Activated naive CD4-positive, alpha-beta T cell treated with anti-CD3 and anti-CD28 coated beads, Interleukin-2, amount 50 U/mL, for 16 hours (primary cell): ENCODE data around the gene TMEM135.
"Not testable (repeated sequence)": the region's sequence is repeated elsewhere in the genome, so short reads cannot be mapped to it uniquely, and the experiment has no call there.

Source experiments
- DNase-seq: peaks from one replicate; pipeline ENCODE4 v3.0.0-alpha.2; 2020

TMEM135 gene

DNA sequence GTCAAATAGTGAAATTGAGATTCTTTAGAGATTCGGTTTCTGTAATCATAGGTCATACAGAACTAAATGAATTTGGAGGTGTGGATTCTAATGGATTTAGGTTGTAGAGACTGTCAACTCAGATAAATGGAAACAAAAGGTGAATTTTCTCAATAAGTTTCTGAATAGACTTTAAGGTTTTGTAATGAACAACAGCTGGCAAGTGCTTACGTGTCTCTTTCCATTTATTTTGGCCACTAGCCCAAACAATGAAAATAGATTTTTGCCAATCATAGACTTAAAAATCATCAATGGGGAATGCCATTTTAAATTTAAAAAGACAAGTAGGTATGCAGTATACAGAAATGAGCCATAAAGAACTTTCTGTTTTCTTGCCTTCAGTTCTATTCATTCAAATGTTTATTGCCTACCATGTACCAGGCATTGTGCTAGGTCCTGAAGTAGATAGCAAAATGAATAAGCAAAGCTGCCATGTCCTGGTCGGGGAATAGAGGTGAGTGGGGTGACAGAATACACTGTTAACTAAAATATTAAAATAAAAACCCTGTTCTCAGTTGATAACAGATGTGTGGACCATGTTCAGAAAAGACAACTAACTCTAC is 16.9 kb upstream of the TMEM135 start:
- no peak for DNase-seq

GRCh38 chr11:87022254-87022653 is 15.5 kb upstream of the TMEM135 start:
- no peak for DNase-seq

DNA sequence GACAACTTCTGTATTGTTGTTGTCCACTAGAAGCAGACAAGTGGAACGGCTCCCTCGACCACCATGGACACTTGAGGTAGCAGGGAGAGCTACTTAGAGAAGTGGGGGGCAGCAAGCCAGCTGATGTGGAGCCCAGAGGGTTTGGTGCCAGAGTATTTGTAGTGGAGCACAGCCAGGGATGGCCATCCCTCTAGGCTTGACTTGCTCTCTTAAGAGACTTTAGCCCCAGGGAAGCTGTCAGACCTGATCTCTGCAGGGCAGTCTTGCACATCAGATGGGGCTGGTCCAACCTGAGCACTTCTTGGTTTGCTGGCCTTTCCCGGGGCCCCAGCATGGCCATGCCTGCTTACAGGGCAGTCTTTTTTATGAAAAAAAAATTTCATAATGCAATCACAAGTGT is 15.0 kb upstream of the TMEM135 start:
- no peak for DNase-seq

DNA sequence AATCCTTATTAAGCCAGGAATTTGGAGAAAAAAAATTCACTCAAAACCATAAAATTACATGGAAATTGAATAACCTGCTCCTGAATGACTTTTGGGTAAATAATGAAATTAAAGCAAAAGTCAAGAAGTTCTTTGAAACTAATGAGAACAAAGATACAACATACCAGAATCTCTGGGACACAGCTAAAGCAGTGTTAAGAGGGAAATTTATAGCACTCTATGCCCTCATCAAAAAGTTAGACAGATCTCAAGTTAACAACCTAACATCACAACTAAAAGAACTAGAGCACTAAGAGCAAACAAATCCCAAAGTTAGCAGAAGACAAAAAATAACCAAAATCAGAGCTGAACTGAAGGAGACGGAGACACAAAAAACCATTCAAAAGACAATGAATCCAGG is 11.3 kb upstream of the TMEM135 start:
- not testable (repeated sequence) for DNase-seq

GRCh38 chr11:87030458-87031054 is 7.2 kb upstream of the TMEM135 start:
- DNase-seq: no peak

DNA sequence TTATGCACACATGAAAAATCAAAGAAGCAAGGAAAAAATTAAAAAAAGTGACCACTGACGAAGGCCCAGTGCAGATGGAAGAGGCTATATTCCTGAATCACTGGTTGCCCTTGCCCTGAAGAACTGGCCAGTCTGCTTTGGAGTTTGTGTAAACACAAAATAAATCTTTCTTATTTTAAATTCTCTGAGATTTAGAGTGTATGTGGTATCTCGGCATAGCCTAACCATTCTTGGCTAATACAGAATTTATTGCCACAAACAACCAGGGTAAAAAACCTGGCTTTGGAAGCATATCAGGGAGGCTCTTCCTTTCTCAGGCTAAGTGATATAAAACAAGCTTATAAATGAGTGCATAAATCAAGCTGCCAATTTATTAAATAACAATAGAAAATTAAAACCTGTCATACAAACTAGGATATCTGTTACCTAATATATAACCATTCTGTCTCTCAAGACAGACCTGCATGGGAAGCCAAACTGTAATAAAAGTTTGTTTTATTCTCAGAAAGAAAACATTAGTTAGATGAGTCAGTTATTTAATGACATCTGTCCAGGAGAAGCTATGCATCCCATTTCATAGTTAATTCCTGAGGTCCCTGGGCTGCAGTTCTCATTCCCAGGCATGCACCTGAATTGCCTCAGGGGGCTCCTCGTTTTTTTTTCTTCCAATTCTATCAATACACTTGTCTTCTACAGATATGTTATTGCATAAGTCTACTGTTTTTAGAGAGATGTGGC is 6.1 kb upstream of the TMEM135 start:
- no peak for DNase-seq

DNA sequence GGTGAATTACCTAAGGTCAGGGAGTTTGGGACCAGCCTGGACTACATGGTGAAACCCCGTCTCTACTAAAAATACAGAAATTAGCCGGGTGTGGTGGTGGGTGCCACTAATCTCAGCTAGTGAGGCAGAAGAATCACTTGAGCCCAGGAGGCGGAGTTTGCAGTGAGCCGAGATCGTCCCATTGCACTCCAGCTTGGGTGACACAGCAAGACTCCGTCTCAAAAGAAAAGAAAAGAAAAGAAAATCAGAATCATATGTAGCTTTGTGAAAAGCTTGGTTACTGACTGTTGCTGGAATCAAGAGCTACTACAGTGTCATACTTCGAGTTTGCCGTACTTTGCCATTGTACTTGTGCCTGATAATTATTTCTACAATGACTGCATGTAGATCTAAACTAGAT is 4.2 kb upstream of the TMEM135 start:
- no peak for DNase-seq

DNA sequence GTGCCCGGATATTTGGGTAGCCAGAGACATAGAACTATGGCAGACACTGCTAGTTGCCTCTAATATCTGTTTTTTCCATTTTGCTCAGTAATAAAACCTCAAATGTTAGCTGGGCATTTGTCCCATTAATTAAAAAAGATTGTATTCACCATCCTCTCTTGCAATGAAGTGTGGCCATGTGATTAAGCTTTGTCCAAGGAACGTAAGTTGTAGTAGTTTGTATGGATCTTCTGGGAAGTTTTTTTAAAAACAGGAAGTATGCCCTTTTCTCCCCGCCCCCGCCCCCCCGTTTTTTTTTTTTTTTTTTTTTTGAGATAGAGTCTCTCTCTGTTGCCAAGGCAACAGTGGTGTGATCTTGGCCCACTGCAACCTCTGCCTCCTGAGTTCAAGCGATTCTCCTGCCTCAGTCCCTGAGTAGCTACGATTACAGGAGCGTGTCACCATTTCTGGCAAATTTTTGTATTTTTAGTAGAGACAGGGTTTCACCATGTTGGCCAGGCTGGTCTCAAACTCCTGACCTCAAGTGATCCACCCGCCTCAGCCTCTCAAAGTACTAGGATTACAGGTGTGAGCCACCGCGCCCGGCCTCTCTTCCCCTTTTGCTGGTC is 1.7 kb upstream of the TMEM135 start:
- no peak for DNase-seq

- DNase-seq: no peak
Observed at GRCh38 chr11:87036756-87037449, 831 bp upstream of the TMEM135 start.

DNA sequence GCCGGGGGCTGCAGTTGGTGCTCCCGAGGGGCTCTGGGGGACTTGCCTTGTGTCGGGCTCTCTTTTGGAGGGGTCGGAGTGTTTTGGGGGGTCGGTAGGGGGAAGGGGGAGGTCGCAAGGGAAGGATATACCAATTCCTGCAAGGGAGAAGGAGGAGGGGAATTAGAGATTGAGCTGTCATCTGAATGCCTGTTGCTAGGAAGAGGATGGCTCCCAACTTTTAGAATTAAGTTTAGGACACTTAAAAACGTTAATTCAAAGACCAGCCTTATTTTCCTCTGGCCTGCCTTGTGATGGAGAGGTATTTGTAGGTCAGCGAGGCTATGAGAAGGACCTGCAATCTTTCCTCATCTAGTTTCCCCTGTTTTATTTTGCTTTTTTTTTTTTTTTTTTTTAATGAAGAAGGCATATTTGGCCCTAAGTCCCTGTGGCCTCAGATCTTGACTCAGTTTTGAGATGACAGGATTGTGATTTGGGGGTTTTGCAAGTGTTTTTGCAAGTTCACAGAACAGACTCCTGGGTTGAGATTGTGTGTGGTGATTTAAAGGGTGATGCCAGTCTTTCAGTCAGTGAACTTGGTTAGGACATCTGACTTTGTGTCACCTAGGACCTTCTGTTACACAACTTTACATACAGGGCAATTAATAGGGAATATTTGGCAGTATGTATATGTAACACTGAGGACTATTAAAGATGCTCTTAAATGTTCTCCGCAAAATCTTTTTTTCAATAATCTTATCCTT is 672 bp downstream of the TMEM135 start:
- no peak for DNase-seq

GRCh38 chr11:87039371-87039770 is 1.6 kb downstream of the TMEM135 start:
- no peak for DNase-seq

GRCh38 chr11:87043894-87044293 is 6.2 kb downstream of the TMEM135 start:
- no peak for DNase-seq

DNA sequence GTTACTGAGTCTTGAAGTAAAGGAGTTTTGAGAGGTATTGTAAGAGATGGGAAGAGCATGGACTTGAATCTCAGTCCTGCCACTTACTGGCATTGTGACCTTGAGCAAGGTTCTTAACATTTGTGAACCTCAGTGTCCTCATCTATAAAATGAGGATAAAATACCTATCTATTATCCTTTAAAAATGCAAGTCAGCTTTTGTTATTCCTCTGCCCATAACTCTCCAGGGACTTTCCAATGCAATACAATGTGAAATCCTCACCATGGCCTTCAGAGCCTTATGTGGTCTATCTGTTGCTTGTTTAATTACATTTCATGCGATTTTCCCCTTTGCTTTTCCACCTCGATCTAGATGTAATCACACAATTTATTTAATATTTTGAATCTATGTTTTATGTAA is 9.1 kb downstream of the TMEM135 start:
- DNase-seq: no peak

DNA sequence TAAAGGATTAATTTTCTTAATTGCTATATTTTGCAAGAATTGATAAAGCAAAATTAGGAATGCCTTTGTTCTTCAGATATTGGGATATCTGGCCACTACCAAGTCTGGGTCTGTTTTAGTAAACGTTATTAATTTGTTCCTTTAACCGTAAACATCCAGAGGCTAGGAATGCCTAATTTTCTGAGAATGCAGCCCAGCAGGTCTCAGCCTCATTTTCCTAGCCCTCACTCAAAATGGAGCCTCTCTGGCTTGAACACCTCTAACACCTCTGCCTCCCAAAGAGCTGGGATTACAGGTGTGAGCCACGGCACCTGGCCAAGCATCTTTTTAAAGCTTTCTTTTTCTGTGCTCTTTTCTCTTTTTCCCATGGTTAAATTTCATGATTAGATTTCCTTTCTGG is 18.4 kb downstream of the TMEM135 start:
- no peak for DNase-seq

GRCh38 chr11:87057749-87058148 is 20.0 kb downstream of the TMEM135 start:
- DNase-seq: no peak

- no peak for DNase-seq
Observed at GRCh38 chr11:87059596-87060390, 22.1 kb downstream of the TMEM135 start.

DNA sequence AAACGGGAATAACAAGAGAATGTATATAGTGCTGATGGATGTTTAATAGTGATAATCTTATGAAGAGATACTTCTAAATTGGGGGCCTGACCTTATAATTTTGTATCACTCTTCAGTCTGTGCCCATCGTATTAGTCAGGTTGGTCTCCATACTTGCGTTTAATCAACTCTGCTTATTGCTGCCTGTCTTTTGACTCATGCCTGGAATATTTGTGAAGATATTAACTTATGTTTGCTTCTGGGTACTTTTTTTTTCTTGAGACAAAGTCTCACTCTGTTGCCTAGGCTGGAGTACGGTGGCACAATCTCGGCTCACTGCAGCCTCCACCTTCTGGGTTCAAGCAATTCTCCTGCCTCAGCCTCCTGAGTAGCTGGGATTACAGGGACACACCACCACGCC is 24.0 kb downstream of the TMEM135 start:
- no peak for DNase-seq

DNA sequence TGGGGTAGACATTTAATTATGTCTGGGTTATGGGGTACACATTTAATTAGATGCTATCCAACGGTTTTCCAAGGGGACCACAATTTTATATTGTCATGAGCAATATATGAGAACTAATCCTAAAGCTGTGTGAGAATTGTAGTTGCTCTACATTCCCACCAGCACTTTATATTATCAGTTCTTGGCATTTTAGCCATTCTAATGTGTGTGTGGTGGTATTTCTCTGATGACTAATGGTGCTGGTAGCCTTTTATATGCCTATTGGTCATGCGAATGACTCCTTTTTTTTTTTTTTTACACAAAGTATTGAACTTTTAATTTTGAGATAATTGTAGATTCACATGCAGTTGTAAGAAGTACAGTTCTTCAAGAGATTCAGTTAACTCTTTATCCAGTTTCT is 26.2 kb downstream of the TMEM135 start:
- DNase-seq: no peak

- no peak for DNase-seq
Observed at GRCh38 chr11:87072787-87073186, 35.1 kb downstream of the TMEM135 start.

DNA sequence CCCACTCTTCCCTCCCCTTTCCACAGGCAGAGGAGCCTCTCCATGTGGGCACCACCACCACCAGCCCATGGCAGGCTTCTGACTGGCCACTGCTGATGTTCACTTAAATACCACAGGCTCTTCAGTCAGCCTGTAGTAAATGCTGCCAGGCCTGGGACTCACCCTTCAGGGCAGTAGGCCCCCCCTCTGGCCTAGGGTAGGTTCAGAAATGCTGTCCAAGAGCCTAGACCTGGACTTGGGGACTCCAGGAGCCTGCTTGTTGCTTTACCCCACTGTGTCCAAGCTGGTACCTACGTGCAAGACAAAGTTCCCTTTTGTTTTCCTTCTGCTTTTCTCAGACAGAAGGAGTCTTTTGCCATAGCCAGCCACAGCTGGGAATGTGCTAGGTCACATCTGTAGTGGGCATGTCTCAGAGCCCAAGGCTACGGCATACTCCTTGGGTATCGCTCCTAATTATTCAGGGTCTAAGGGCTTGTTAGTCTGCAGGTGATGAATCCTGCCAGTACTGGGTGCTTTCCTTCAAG is 38.6 kb downstream of the TMEM135 start:
- no peak for DNase-seq

DNA sequence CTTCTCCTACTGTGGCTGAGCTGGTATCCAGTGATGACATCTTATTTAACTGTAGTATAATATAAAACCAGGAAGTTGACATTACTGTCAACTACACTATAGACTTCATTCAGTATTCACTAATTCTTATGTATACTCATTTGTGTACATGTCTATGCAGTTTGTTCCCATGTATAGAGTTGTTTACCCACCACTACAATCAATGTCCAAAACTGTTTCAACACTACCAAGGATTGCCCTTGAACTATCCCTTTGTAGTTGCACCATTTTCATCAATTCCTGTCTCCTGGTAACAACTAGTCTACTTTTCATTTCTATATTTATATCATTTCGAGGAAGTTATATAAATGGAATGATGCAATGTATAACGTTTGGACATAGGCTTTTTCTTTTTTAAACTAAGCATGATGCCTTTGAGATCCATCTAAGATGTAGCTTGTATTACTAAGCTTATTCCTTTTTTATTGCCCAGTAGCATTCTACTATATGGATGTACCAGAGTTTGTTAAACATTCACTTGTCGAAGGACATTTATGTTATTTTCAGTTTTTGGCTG is 39.2 kb downstream of the TMEM135 start:
- no peak for DNase-seq
